Neuronal stem cell (in vitro differentiated cells): ENCODE measurements around the gene KDELR1.

ENCODE experiments used
- DNase-seq: peaks from one replicate; pipeline ENCODE4 v3.0.0-alpha.2; 2013; ENCODE audit warnings: low spot score
- H2AFZ ChIP-seq: one replicate; pipeline ENCODE4 v1.6.1; 2013; ENCODE audit warnings: mild to moderate bottlenecking, low read length, inconsistent platforms
- H2AK5ac ChIP-seq: 2 replicates; pipeline ENCODE4 v1.6.1; 2013; ENCODE audit warnings: low read depth, mild to moderate bottlenecking, inconsistent platforms, low read length, moderate library complexity, mixed read lengths
- H2BK120ac ChIP-seq: 2 replicates; pipeline ENCODE4 v1.6.1; 2013; ENCODE audit warnings: low read depth, mild to moderate bottlenecking, inconsistent platforms, low read length, moderate library complexity, mixed read lengths
- H2BK12ac ChIP-seq: one replicate; pipeline ENCODE4 v1.6.1; 2013; ENCODE audit warnings: low read length, inconsistent platforms
- H2BK15ac ChIP-seq: 2 replicates; pipeline ENCODE4 v1.6.1; 2013; ENCODE audit warnings: mild to moderate bottlenecking, low read length, inconsistent platforms, mixed read lengths
- H2BK5ac ChIP-seq: one replicate; pipeline ENCODE4 v1.6.1; 2013; ENCODE audit warnings: inconsistent platforms, mild to moderate bottlenecking, low read length, moderate library complexity
- H3K14ac ChIP-seq: one replicate; pipeline ENCODE4 v1.6.1; 2013; ENCODE audit warnings: low read length, inconsistent platforms
- H3K18ac ChIP-seq: 2 replicates; pipeline ENCODE4 v1.6.1; 2013; ENCODE audit warnings: low read length, inconsistent platforms
- H3K23ac ChIP-seq: 2 replicates; pipeline ENCODE4 v1.6.1; 2013; ENCODE audit warnings: low read depth, mild to moderate bottlenecking, mixed read lengths, low read length, inconsistent platforms; ENCODE audit not compliant: poor library complexity
- H3K27ac ChIP-seq: replicated peaks from 3 replicates; pipeline ENCODE4 v1.5.1; 2013; ENCODE audit warnings: low read length, inconsistent platforms
- H3K27me3 ChIP-seq, 3 experiments: 2 replicates each; pipeline ENCODE4 v1.6.1; 2013; ENCODE audit warnings: low read length in 3 of 3, mild to moderate bottlenecking in 2 of 3, inconsistent platforms in 1 of 3, low read depth in 1 of 3, mixed read lengths in 1 of 3, moderate library complexity in 1 of 3; ENCODE audit not compliant: control insufficient read depth in 3 of 3, insufficient read depth in 3 of 3
- H3K36me3 ChIP-seq, 2 donors: replicated peaks in 1 of 2; 2 replicates each; pipeline ENCODE4 v1.6.1; 2013; ENCODE audit warnings: low read length in 2 of 2; ENCODE audit not compliant: control insufficient read depth in 2 of 2, insufficient read depth in 2 of 2
- H3K4ac ChIP-seq: 2 replicates; pipeline ENCODE4 v1.6.1; 2013; ENCODE audit warnings: inconsistent platforms, mild to moderate bottlenecking, low read length, moderate library complexity
- H3K4me1 ChIP-seq, 2 donors: 1 replicate in 1 of 2; 2 replicates in 1 of 2; pipeline ENCODE4 v1.6.1; 2013; ENCODE audit warnings: low read length in 2 of 2, low read depth in 1 of 2; ENCODE audit not compliant: control insufficient read depth in 2 of 2, insufficient read depth in 1 of 2
- H3K4me2 ChIP-seq: one replicate; pipeline ENCODE4 v1.6.1; 2013; ENCODE audit warnings: mild to moderate bottlenecking, low read length, inconsistent platforms; ENCODE audit not compliant: insufficient read depth, poor library complexity, severe bottlenecking
- H3K4me3 ChIP-seq, 2 donors: 2 replicates each; pipeline ENCODE4 v1.5.1; 2013; ENCODE audit warnings: low read length in 2 of 2, mild to moderate bottlenecking in 2 of 2, inconsistent platforms in 1 of 2, moderate library complexity in 1 of 2
- H3K79me1 ChIP-seq: one replicate; pipeline ENCODE4 v1.6.1; 2013; ENCODE audit warnings: low read depth, mild to moderate bottlenecking, inconsistent platforms, low read length, moderate library complexity
- H3K9ac ChIP-seq: one replicate; pipeline ENCODE4 v1.6.1; 2013; ENCODE audit warnings: mild to moderate bottlenecking, low read depth, low read length, inconsistent platforms; ENCODE audit not compliant: poor library complexity
- H3K9me3 ChIP-seq, 2 donors: replicated peaks in 1 of 2; 2 replicates each; pipeline versions ENCODE3 to v1.6.1; 2013; ENCODE audit warnings: low read length in 2 of 2, mild to moderate bottlenecking in 2 of 2, inconsistent platforms in 1 of 2, low read depth in 1 of 2, mixed read lengths in 1 of 2, moderate library complexity in 1 of 2; ENCODE audit not compliant: control insufficient read depth in 2 of 2, insufficient read depth in 1 of 2
- H4K8ac ChIP-seq: one replicate; pipeline ENCODE4 v1.6.1; 2013; ENCODE audit warnings: low read depth, mild to moderate bottlenecking, inconsistent platforms, low read length, moderate library complexity
- H4K91ac ChIP-seq: one replicate; pipeline ENCODE4 v1.6.1; 2013; ENCODE audit warnings: low read length, low read depth, mild to moderate bottlenecking, inconsistent platforms; ENCODE audit not compliant: poor library complexity
- WGBS, 2 donors: extraction: QIAGEN DNeasy Blood & Tissue Kit; methylation state at CpG; one replicate each; pipeline ENCODE4 v1.1.7; 2013; ENCODE audit warnings: missing lambda C conversion rate in 2 of 2, mixed read lengths in 1 of 2; ENCODE audit not compliant: insufficient read length in 2 of 2, insufficient replicate concordance in 1 of 2; ENCODE audit errors: extremely low coverage in 2 of 2; 5-methylcytosine and 5-hydroxymethylcytosine counted together

The KDELR1 gene

GRCh38 chr19:48397263-48398101 lies 6.1 kb upstream of the KDELR1 start:
- no peak overlapping the region for H3K27ac ChIP-seq
- H3K9me3 ChIP-seq = no peaks in the 10 kb centered on the region
- DNase-seq = no peak
- no CpG with 5 or more reads among the region's 22 CpGs for WGBS, 2 donors
- H3K36me3 ChIP-seq = no peaks in the 10 kb centered on the region
- peaks cover 30 to 37% of the 10 kb centered on the region in 2 donors for H3K4me1 ChIP-seq
- H3K79me1 ChIP-seq = no peaks in the 10 kb centered on the region
- H2BK120ac ChIP-seq = no peak overlapping the region
- H2AFZ ChIP-seq = no peak overlapping the region
- H2BK12ac ChIP-seq = no peak overlapping the region
- peak overlapping the region; percentile 93 for H2BK15ac ChIP-seq
- no peak overlapping the region for H2BK5ac ChIP-seq
- no peak overlapping the region for H3K23ac ChIP-seq
- no peak overlapping the region for H3K4ac ChIP-seq
- peak overlapping the region in 1 of 2 donors; percentile 81 for H3K4me3 ChIP-seq
- no peak overlapping the region for H3K18ac ChIP-seq
- no peak overlapping the region for H4K8ac ChIP-seq
- H4K91ac ChIP-seq = no peak overlapping the region
- H2AK5ac ChIP-seq = no peak overlapping the region
- H3K27me3 ChIP-seq = peaks cover 22 to 56% (median 48%) of the 10 kb centered on the region in 3 experiments
- H3K9ac ChIP-seq = peak overlapping the region; percentile 87
- H3K14ac ChIP-seq = peak overlapping the region; percentile 0
- peak overlapping the region; percentile 79 for H3K4me2 ChIP-seq

DNA sequence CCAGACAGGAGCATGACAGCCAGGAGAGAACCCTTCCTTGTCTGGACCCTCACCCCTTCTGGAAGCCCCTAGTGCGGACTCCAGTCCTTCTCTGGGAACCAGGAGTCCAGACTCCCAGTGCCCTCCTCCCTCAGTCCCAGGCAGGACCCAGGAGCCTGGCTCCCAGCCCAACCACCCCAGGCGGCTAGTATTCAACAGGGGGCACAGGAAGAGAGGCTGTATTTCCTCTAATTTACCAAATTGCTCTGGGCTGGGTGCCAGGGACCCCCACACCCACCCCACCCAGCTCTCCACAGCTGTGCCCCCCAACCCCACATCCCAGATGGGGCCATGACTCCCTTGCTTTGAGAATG lies 5.4 kb upstream of the KDELR1 start:
- H3K4me1 ChIP-seq = peaks cover 30 to 37% of the 10 kb centered on the region in 2 donors
- no peak overlapping the region for H2BK15ac ChIP-seq
- no CpG with 5 or more reads among the region's 2 CpGs for WGBS, 2 donors
- no peaks in the 10 kb centered on the region for H3K36me3 ChIP-seq
- H3K23ac ChIP-seq = no peak overlapping the region
- DNase-seq = no peak
- no peak overlapping the region for H3K4ac ChIP-seq
- peaks cover 22 to 56% (median 48%) of the 10 kb centered on the region in 3 experiments for H3K27me3 ChIP-seq
- H2BK12ac ChIP-seq = no peak overlapping the region
- no peak overlapping the region for H3K9ac ChIP-seq
- no peaks in the 10 kb centered on the region for H3K79me1 ChIP-seq
- no peak overlapping the region for H3K14ac ChIP-seq
- H2BK120ac ChIP-seq = no peak overlapping the region
- no peak overlapping the region for H2BK5ac ChIP-seq
- no peak overlapping the region for H3K18ac ChIP-seq
- H2AK5ac ChIP-seq = peak overlapping the region; percentile 4
- no peak overlapping the region for H3K27ac ChIP-seq
- H2AFZ ChIP-seq = no peak overlapping the region
- H3K9me3 ChIP-seq = no peaks in the 10 kb centered on the region
- no peak overlapping the region for H3K4me3 ChIP-seq
- no peak overlapping the region for H4K91ac ChIP-seq
- no peak overlapping the region for H3K4me2 ChIP-seq
- no peak overlapping the region for H4K8ac ChIP-seq

- H3K9me3 ChIP-seq = no peaks in the 10 kb centered on the region
- no peak overlapping the region for H2AFZ ChIP-seq
- H3K4me1 ChIP-seq = peaks cover 33 to 37% of the 10 kb centered on the region in 2 donors
- no peak overlapping the region for H3K23ac ChIP-seq
- no peak overlapping the region for H2BK5ac ChIP-seq
- H3K4me3 ChIP-seq = no peak overlapping the region
- no peaks in the 10 kb centered on the region for H3K36me3 ChIP-seq
- peak overlapping the region; percentile 4 for H2AK5ac ChIP-seq
- H3K27ac ChIP-seq = no peak overlapping the region
- no peak overlapping the region for H3K14ac ChIP-seq
- H2BK15ac ChIP-seq = no peak overlapping the region
- H3K27me3 ChIP-seq = peaks cover 22 to 56% (median 48%) of the 10 kb centered on the region in 3 experiments
- no peak overlapping the region for H3K4ac ChIP-seq
- H3K4me2 ChIP-seq = no peak overlapping the region
- H3K9ac ChIP-seq = no peak overlapping the region
- DNase-seq = no peak
- no peak overlapping the region for H4K8ac ChIP-seq
- H3K79me1 ChIP-seq = peaks cover under 1% of the 10 kb centered on the region
- H2BK12ac ChIP-seq = no peak overlapping the region
- no peak overlapping the region for H2BK120ac ChIP-seq
- H3K18ac ChIP-seq = peak overlapping the region; percentile 60
- no peak overlapping the region for H4K91ac ChIP-seq
- no CpG with 5 or more reads among the region's 24 CpGs for WGBS, 2 donors
These were observed 4.9 kb upstream of the KDELR1 start for GRCh38 chr19:48396016-48396823.

- no peak overlapping the region for H2BK12ac ChIP-seq
- no peak for DNase-seq
- H4K91ac ChIP-seq = no peak overlapping the region
- WGBS, 2 donors = no CpG with 5 or more reads among the region's 9 CpGs
- no peak overlapping the region for H4K8ac ChIP-seq
- H3K14ac ChIP-seq = no peak overlapping the region
- H2BK5ac ChIP-seq = no peak overlapping the region
- H3K23ac ChIP-seq = no peak overlapping the region
- H3K18ac ChIP-seq = no peak overlapping the region
- peaks cover 33 to 37% of the 10 kb centered on the region in 2 donors for H3K4me1 ChIP-seq
- H3K27ac ChIP-seq = no peak overlapping the region
- no peak overlapping the region for H3K9ac ChIP-seq
- H3K4me2 ChIP-seq = no peak overlapping the region
- H3K79me1 ChIP-seq = peaks cover 4% of the 10 kb centered on the region
- no peaks in the 10 kb centered on the region for H3K9me3 ChIP-seq
- H3K36me3 ChIP-seq = no peaks in the 10 kb centered on the region
- H3K27me3 ChIP-seq = peaks cover 22 to 56% (median 48%) of the 10 kb centered on the region in 3 experiments
- H2BK15ac ChIP-seq = peak overlapping the region; percentile 64
- no peak overlapping the region for H3K4me3 ChIP-seq
- H3K4ac ChIP-seq = no peak overlapping the region
- no peak overlapping the region for H2AFZ ChIP-seq
- H2BK120ac ChIP-seq = no peak overlapping the region
- H2AK5ac ChIP-seq = peak overlapping the region; percentile 4
These were observed 4.1 kb upstream of the KDELR1 start for GRCh38 chr19:48395499-48395898.
